ENCODE results near the gene GLRX5. TPM values are rescaled to one million over a fixed set of nuclear protein-coding genes. Genes with fewer than 3 reads are reported as not detected.
"Not testable (repeated sequence)": the region's sequence is repeated elsewhere in the genome, so short reads cannot be mapped to it uniquely, and the experiment has no call there.

The GLRX5 gene
- total RNA-seq, 1 donor from 2014 or later, result 31.8 TPM

GRCh38 chr14:95549656-95550585, 15.1 kb downstream of the GLRX5 start:
- FAIRE-seq (no peak), DNase-seq (ENCODE audit: low spot score in 2 of 2) (no peak)

DNA sequence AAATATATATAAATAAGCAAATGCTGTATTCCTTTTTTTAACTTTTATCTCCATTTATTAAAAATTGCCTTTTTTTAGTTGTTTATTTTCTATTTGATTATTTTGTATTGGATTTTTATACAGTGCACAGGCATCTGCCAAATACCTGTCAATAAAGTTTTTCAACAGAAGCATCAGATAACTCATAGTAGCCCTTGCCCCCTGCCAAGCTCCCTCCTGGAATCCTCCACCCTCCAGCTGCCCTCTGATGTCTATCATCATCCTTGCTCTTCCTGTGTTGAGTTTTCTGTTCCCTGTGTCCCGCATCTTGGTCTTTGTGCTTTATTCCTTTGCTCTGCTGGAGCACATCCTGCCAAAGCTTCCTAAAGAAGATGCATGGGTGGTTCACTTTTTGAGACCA, 16.6 kb downstream of the GLRX5 start:
- DNase-seq (ENCODE audit: low spot score in 2 of 2) (no peak), FAIRE-seq (no peak)

GRCh38 chr14:95553141-95553540, 18.3 kb downstream of the GLRX5 start:
- DNase-seq (ENCODE audit: low spot score in 2 of 2) (no peak), FAIRE-seq (no peak)

GRCh38 chr14:95555053-95555452, 20.2 kb downstream of the GLRX5 start:
- FAIRE-seq (no peak), DNase-seq (ENCODE audit: low spot score in 2 of 2) (no peak)

- DNase-seq (ENCODE audit: low spot score in 2 of 2) (no peak), FAIRE-seq (no peak)
Measured at GRCh38 chr14:95557291-95557690, 22.4 kb downstream of the GLRX5 start.

DNA sequence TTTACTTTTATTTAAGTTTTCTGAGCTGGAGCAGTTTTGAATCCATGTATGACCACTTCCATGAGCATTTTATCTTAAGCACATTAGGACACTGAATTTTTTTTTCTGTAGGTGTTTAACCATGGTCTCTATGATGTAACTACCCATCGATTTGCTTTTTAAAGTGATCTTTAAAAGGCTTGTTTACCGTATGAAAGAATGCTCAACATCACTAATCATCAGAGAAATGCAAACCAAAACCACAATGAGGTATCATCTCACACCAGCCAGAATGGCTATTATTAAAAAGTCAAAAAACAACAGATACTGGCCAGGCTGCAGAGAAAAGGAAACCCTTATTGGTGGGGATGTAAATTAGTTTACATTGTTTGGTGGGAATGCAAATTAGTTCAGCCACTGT, 23.0 kb downstream of the GLRX5 start:
- DNase-seq (ENCODE audit: low spot score in 2 of 2) (no peak), FAIRE-seq (no peak)

- no peak for FAIRE-seq
- no peak for DNase-seq (ENCODE audit: low spot score in 2 of 2)
Measured at GRCh38 chr14:95559203-95559602, 24.4 kb downstream of the GLRX5 start.

DNA sequence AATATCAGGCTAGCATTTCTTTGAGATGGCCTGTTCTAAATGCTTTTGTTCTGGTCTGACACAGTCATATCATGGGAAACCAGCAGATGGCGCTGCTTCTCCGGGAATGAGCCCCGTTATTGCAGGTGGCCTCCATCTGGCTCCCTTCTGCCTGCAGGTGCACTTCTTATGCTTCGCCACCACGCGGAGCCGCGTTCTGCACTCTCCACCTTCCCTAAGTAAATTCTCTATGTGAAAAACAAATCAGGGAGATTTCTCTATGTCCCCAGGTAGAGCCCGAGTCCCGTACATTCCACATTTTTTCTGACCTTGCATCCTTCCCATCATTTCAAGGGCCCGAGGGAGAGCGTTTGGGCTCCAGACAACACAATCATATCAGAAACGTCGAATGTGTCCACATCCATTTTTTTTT, 26.2 kb downstream of the GLRX5 start:
- DNase-seq (ENCODE audit: low spot score in 2 of 2), result peak; percentile 40 to 76
- no peak for FAIRE-seq

GRCh38 chr14:95562892-95563685, 28.2 kb downstream of the GLRX5 start:
- FAIRE-seq, result no peak
- DNase-seq (ENCODE audit: low spot score in 2 of 2), result no peak

DNA sequence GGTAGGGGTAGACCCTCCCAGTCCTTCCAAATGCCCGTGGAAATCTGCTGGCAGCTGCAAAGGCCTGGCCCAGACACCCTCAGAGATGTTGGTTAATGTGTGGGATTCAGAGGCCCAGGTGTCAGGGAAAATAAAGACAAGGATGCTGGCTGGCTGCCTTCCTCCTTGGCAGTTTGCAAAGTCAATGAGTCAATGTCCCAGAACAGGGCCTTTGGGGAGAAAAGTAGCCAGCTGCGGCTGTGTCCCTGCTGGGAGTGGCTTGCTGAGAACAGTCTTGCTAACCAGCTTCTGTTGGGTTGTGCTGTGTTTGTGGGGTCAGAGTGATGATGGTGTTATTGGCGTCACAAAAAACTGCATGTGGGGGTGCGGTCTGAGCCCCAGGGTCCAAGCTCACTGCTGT, 29.2 kb downstream of the GLRX5 start:
- DNase-seq (ENCODE audit: low spot score in 2 of 2) (no peak), FAIRE-seq (no peak)

- DNase-seq (ENCODE audit: low spot score in 2 of 2) (no peak), FAIRE-seq (no peak)
Measured at GRCh38 chr14:95569440-95569839, 34.6 kb downstream of the GLRX5 start.

DNA sequence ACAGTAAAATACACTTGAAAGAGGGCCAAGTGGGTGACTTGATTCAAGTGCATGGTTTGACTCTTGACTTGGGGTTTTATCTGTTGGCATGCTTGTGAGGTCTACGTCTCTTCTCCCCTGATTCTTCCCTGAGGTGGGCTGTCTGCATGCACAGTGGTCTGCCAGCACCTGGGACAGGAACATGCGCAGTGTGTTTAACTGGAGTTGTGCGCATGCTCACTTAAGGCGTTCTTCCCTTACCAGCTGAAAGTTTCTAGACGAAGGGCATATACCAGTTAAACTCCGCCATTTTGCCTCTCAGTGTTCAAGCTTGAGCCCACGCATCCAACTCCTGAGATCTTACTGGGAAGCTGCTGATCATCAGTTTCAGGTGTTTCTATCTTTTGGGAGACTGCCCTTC, 38.5 kb downstream of the GLRX5 start:
- no peak for FAIRE-seq
- no peak for DNase-seq (ENCODE audit: low spot score in 2 of 2)

DNA sequence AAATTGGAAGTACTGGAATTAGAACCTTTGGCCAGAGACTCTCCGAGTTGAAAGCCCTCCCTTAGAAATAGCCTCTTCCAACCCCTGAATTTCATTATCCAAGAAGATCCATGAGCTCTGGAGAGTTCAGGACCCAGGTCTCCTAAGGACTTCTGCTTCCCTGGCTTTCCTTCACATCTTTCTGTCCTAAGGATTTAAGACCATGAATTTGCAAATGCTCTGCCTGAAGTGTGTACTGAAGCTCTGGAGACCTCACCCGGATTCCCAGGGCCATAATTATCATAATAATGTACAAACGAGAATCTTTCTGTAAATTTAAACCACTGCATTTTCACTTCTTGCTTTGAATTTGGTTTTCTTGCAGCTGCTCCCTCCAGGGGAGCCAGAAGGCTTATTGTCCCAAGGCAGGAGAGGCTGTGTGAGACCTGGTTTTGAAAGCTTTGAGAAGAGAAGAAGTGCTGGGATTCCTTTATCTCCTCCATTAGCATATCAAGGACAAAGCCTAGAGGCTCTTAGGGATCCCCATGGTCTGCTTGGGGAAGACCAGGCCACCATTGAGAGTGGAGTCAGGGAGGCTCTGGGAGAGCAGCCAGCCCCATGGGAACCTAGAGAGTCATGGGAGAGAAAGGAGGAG, 41.1 kb downstream of the GLRX5 start:
- DNase-seq (ENCODE audit: low spot score in 2 of 2), result no peak
- no peak for FAIRE-seq

GRCh38 chr14:95577067-95577800, 42.4 kb downstream of the GLRX5 start:
- FAIRE-seq (no peak), DNase-seq (ENCODE audit: low spot score in 2 of 2) (no peak)

DNA sequence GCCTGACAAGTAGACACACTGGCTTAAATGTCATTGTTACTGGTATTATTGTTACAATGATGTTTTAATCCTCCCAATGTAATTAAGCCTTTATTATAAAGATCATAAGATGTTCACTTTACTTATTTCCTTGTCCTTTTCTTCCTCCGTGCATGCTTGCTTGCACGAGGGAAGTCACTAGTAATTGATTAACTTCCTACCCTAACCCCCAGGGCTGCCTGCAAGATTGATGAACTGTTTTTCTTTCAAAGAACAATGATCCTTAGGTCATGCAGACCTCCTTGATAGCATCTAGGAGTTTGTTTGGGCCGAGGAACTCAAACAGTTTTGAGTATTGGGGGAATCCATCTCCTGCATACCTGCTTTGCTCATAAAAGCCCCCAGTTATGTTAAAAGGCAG, 43.0 kb downstream of the GLRX5 start:
- FAIRE-seq (no peak), DNase-seq (ENCODE audit: low spot score in 2 of 2) (no peak)

- FAIRE-seq; DNase-seq (ENCODE audit: low spot score in 2 of 2): not testable (repeated sequence)
Measured at GRCh38 chr14:95583836-95584617, 49.2 kb downstream of the GLRX5 start.

DNA sequence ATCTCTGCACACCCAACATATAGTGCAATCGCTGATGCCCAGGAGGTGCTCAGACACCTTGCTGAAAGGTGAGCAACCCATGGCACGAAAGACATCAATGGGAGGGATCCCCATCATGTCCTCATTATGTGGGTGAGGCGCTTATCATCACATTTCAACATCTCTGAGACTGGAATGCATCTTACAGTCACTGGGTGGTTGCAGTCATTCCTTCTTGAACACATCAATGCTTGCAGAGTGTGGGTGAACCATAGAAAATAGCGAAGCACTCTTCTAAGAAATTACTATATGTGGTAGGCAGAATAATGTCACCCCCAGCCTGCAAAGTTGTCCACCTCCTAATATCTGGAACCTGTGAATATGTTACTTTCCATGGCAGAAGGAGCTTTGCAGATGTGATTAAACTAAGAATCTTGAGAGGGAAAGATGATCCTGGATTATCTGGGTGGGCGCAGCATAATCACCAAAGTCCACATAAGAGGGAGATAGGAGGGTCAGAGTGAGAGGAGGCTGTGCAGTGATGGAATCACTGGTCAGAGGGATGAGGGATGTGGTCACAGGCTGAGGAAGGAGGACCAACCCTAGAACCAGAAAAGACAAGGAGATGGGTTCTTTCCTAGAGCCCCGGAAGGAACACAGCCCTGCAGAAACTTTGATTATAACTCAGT, 51.2 kb downstream of the GLRX5 start:
- FAIRE-seq, result no peak
- no peak for DNase-seq (ENCODE audit: low spot score in 2 of 2)

- DNase-seq (ENCODE audit: low spot score in 2 of 2); FAIRE-seq: not testable (repeated sequence)
Measured at GRCh38 chr14:95591182-95591581, 56.3 kb downstream of the GLRX5 start.

Measured in frontal cortex (tissue), 4 donors.